Measurements from ENCODE around the gene ARHGAP26. TPM values are rescaled to one million over a fixed set of nuclear protein-coding genes. Genes with fewer than 3 reads are reported as not detected.
"Not testable (repeated sequence)": the region's sequence is repeated elsewhere in the genome, so short reads cannot be mapped to it uniquely, and the experiment has no call there.

Gene ARHGAP26
- total RNA-seq, 5 donors from 2014 or later (not counting 1 experiment from before 2014, with no cell fraction given): 22.8 to 49.3 (median 28.3) TPM

DNA sequence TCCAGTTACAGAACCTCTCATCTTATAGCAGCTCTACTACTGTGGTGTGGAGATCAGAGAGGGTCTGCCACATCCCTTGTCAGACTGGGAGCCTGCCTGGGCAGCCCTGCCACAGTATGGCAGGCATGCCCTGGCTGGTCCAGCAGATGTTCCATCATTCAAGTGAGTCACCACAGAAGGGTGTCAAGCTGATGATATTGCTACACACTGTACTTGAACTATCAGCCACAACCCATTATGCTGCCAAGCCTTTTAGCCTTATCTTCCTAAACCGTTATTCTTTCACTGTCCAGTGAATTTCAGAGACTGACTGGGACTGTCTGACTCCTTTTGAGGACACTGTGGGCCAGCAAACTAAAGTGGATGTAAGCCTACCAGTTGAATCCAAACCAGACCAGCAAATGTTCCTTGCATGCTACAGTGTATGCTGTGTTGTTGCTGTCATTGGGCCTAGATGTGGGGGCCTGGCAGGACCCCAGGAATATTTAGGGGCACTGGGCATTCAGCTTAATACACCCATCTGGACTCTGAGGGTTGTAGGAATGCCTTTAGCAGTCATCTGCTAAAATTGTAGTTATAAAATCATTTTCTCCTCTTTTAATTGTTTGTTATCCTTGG, 430.7 kb downstream of the ARHGAP26 start:
- peaks cover 0 to 4% of the 10 kb centered on the region in 2 experiments for H3K4me1 ChIP-seq (ENCODE audit: control insufficient read depth in 1 of 2, extremely low read depth in 1 of 2, insufficient read depth in 2 of 2, low read length in 2 of 2)
- POLR2A ChIA-PET: no interaction called here
- no peak overlapping the region for H3K4me3 Mint-ChIP-seq
- no peak overlapping the region for H3K27ac Mint-ChIP-seq
- peaks cover 0 to 15% (median 4%) of the 10 kb centered on the region in 3 donors for H3K4me1 Mint-ChIP-seq
- DNase-seq: no peak
- H3K27me3 ChIP-seq (replicated peaks in 1 of 2; ENCODE audit: control insufficient read depth in 2 of 2, extremely low read depth in 1 of 2, insufficient read depth in 2 of 2, low read length in 1 of 2): no peaks in the 10 kb centered on the region
- H3K27me3 Mint-ChIP-seq: no peaks in the 10 kb centered on the region
- CTCF ChIA-PET: no interaction called here
- no peaks in the 10 kb centered on the region for H3K36me3 ChIP-seq (ENCODE audit: control insufficient read depth in 2 of 2, extremely low read depth in 1 of 2, insufficient read depth in 1 of 2, low read length in 1 of 2)
- no peak overlapping the region for H3K27ac ChIP-seq (ENCODE audit: low read length)
- peaks cover 3 to 12% (median 10%) of the 10 kb centered on the region in 3 donors for H3K9me3 Mint-ChIP-seq
- peaks cover 29% of the 10 kb centered on the region for H3K36me3 Mint-ChIP-seq
- WGBS (ENCODE audit: insufficient coverage): no CpG with 5 or more reads among the region's 1 CpG
- no peaks in the 10 kb centered on the region for H3K9me3 ChIP-seq
- no peak overlapping the region for H3K4me3 ChIP-seq (ENCODE audit: control insufficient read depth in 1 of 2, extremely low read depth in 1 of 2, low read length in 1 of 2)
- ATAC-seq (replicated peaks in 1 of 4): no peak

DNA sequence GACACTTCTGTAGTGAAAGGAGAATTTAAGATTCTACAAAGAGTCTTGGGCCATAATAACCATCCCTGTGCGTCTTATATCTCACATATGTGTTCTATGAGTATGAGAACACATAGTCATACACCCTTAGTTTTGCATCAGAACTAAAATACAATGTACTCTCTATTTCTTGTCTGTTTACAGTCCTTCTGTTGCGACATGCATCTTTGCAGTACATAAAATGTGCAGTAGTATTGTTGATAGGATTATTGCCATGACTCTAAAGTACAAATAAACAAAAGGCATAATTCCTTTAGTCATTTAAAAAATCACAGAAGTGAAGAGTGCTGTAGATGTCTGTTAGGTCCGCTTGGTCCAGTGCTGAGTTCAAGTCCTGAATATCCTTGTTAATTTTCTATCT, 431.4 kb downstream of the ARHGAP26 start:
- peaks cover 3 to 12% (median 10%) of the 10 kb centered on the region in 3 donors for H3K9me3 Mint-ChIP-seq
- ChIA-PET POLR2A (interaction anchor here in 1 of 2 donors (0.6 kb wide), 1 partner anchor 210 kb away, joined by 6 read pairs; no protein-coding TSS in a partner anchor), CTCF (no interaction called here)
- H3K4me3 Mint-ChIP-seq: no peak overlapping the region
- H3K36me3 Mint-ChIP-seq: peaks cover 32% of the 10 kb centered on the region
- Histone ChIP-seq H3K27ac (ENCODE audit: low read length) (no peak overlapping the region), H3K36me3 (ENCODE audit: control insufficient read depth in 2 of 2, extremely low read depth in 1 of 2, insufficient read depth in 1 of 2, low read length in 1 of 2) (no peaks in the 10 kb centered on the region), H3K4me1 (ENCODE audit: control insufficient read depth in 1 of 2, extremely low read depth in 1 of 2, insufficient read depth in 2 of 2, low read length in 2 of 2) (peaks cover 0 to 4% of the 10 kb centered on the region in 2 experiments), H3K27me3 (replicated peaks in 1 of 2; ENCODE audit: control insufficient read depth in 2 of 2, extremely low read depth in 1 of 2, insufficient read depth in 2 of 2, low read length in 1 of 2) (no peaks in the 10 kb centered on the region), H3K4me3 (ENCODE audit: control insufficient read depth in 1 of 2, extremely low read depth in 1 of 2, low read length in 1 of 2) (no peak overlapping the region), H3K9me3 (no peaks in the 10 kb centered on the region)
- ATAC-seq (replicated peaks in 1 of 4) (no peak), DNase-seq (no peak)
- H3K27ac Mint-ChIP-seq: no peak overlapping the region
- peaks cover 0 to 22% (median 10%) of the 10 kb centered on the region in 3 donors for H3K4me1 Mint-ChIP-seq
- no peaks in the 10 kb centered on the region for H3K27me3 Mint-ChIP-seq
- WGBS (ENCODE audit: insufficient coverage): no CpG with 5 or more reads among the region's 3 CpGs

DNA sequence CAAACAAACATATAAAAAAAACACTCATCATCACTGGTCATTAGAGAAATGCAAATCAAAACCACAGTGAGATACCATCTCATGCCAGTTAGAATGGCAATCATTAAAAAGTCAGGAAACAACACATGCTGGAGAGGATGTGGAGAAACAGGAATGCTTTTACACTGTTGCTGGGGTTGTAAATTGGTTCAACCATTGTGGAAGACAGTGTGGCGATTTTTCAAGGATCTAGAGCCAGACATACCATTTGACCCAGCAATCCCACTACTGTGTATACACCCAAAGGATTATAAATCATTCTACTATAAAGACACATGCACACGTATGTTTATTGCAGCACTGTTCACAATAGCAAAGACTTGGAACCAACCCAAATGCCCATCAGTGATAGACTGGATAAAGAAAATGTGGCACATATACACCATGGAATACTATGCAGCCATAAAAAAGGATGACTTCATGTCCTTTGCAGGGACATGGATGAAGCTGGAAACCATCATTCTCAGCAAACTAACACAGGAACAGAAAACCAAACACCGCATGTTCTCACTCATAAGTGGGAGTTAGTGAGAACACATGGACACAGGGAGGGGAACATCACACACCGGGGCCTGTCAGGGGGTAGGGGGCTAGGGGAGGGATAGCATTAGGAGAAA, 433.3 kb downstream of the ARHGAP26 start:
- peaks cover 34% of the 10 kb centered on the region for H3K36me3 Mint-ChIP-seq
- POLR2A ChIA-PET; H3K9me3 ChIP-seq; H3K27me3 Mint-ChIP-seq; H3K27me3 ChIP-seq (replicated peaks in 1 of 2; ENCODE audit: control insufficient read depth in 2 of 2, extremely low read depth in 1 of 2, insufficient read depth in 2 of 2, low read length in 1 of 2); H3K27ac Mint-ChIP-seq; ATAC-seq (replicated peaks in 1 of 4); CTCF ChIA-PET; H3K9me3 Mint-ChIP-seq; H3K4me3 Mint-ChIP-seq; H3K27ac ChIP-seq (ENCODE audit: low read length); H3K4me3 ChIP-seq (ENCODE audit: control insufficient read depth in 1 of 2, extremely low read depth in 1 of 2, low read length in 1 of 2); H3K4me1 ChIP-seq (ENCODE audit: control insufficient read depth in 1 of 2, extremely low read depth in 1 of 2, insufficient read depth in 2 of 2, low read length in 2 of 2); H3K36me3 ChIP-seq (ENCODE audit: control insufficient read depth in 2 of 2, extremely low read depth in 1 of 2, insufficient read depth in 1 of 2, low read length in 1 of 2); DNase-seq: not testable (repeated sequence)
- peaks cover 0 to 22% (median 10%) of the 10 kb centered on the region in 3 donors for H3K4me1 Mint-ChIP-seq
- no CpG with 5 or more reads among the region's 4 CpGs for whole genome bisulfite sequencing (ENCODE audit: insufficient coverage)

DNA sequence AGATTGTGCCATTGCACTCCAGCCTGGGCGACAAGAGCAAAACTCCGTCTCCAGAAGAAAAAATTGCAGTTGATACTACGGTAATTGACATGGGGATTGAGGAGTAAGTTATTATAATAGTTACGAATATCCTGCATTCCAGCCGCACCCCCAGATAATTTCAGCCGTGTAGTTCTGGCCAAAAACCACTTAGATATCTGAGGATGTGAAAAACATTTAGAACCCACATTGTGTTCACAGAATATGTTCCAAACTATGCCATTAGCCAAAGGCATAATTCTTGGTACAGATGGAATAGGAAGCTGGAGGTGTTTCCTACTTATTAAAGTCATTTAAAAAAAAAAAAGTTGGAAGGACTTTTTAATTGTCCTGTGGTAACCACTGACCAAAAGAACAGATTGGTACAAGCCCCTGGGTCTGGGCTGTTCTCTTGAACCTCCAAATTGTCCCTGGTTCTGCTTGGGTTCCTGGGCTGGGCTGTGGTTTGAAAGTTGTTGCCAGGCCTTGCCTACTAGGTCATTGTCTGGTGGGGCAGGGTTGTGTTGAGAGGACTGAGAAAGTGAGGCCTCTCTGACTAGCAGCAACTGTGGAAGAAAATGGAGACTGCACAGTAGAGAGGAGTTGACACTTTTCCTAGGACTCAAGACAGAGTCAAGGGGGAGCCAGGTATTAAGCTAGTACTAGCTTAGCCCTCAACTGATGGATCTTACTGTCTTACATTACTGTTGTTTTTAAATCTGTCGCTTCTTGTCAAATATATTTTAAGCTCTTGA, 434.5 kb downstream of the ARHGAP26 start:
- no peak overlapping the region for H3K27ac ChIP-seq (ENCODE audit: low read length)
- peaks cover 0 to 4% of the 10 kb centered on the region in 2 experiments for H3K4me1 ChIP-seq (ENCODE audit: control insufficient read depth in 1 of 2, extremely low read depth in 1 of 2, insufficient read depth in 2 of 2, low read length in 2 of 2)
- Mint-ChIP-seq H3K27me3 (no peaks in the 10 kb centered on the region), H3K4me3 (no peak overlapping the region), H3K27ac (no peak overlapping the region), H3K36me3 (peaks cover 33% of the 10 kb centered on the region), H3K9me3 (peaks cover 0 to 3% (median 0%) of the 10 kb centered on the region in 3 donors), H3K4me1 (peaks cover 0 to 22% (median 10%) of the 10 kb centered on the region in 3 donors)
- ChIA-PET POLR2A (no interaction called here), CTCF (no interaction called here)
- H3K27me3 ChIP-seq (replicated peaks in 1 of 2; ENCODE audit: control insufficient read depth in 2 of 2, extremely low read depth in 1 of 2, insufficient read depth in 2 of 2, low read length in 1 of 2): no peaks in the 10 kb centered on the region
- no peaks in the 10 kb centered on the region for H3K9me3 ChIP-seq
- WGBS (ENCODE audit: insufficient coverage): no CpG with 5 or more reads among the region's 7 CpGs
- no peak for ATAC-seq (replicated peaks in 1 of 4)
- no peak for DNase-seq
- H3K36me3 ChIP-seq (ENCODE audit: control insufficient read depth in 2 of 2, extremely low read depth in 1 of 2, insufficient read depth in 1 of 2, low read length in 1 of 2): peaks cover 0 to 3% of the 10 kb centered on the region in 2 donors
- no peak overlapping the region for H3K4me3 ChIP-seq (ENCODE audit: control insufficient read depth in 1 of 2, extremely low read depth in 1 of 2, low read length in 1 of 2)

DNA sequence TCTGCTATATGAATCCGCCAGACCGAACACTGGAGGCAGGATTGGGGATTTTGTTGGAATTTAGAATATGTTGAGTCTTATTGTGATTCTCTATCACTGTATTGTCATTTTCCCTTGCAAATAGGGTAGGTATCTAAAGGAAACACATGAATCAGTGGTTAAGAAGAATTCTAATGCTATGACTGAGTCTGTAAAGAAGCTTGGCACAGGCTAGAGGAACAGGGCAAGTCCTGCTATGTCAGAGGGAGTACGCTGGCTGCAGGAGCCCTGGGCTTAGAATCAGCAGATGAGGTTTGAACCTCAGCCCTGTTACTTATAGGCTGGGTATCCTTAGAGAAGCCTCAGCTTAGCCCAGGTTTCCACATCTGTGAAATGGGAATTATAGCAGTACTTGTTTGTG, 435.2 kb downstream of the ARHGAP26 start:
- peaks cover 0 to 4% of the 10 kb centered on the region in 2 experiments for H3K4me1 ChIP-seq (ENCODE audit: control insufficient read depth in 1 of 2, extremely low read depth in 1 of 2, insufficient read depth in 2 of 2, low read length in 2 of 2)
- H3K9me3 Mint-ChIP-seq: peaks cover 0 to 3% (median 0%) of the 10 kb centered on the region in 3 donors
- H3K4me3 ChIP-seq (ENCODE audit: control insufficient read depth in 1 of 2, extremely low read depth in 1 of 2, low read length in 1 of 2): no peak overlapping the region
- no peak overlapping the region for H3K27ac ChIP-seq (ENCODE audit: low read length)
- POLR2A ChIA-PET: no interaction called here
- no peaks in the 10 kb centered on the region for H3K9me3 ChIP-seq
- ATAC-seq (replicated peaks in 1 of 4) (no peak), DNase-seq (no peak)
- no peaks in the 10 kb centered on the region for H3K27me3 ChIP-seq (replicated peaks in 1 of 2; ENCODE audit: control insufficient read depth in 2 of 2, extremely low read depth in 1 of 2, insufficient read depth in 2 of 2, low read length in 1 of 2)
- no peak overlapping the region for H3K4me3 Mint-ChIP-seq
- H3K4me1 Mint-ChIP-seq: peaks cover 0 to 22% (median 10%) of the 10 kb centered on the region in 3 donors
- WGBS (ENCODE audit: insufficient coverage): no CpG with 5 or more reads among the region's 3 CpGs
- H3K36me3 ChIP-seq (ENCODE audit: control insufficient read depth in 2 of 2, extremely low read depth in 1 of 2, insufficient read depth in 1 of 2, low read length in 1 of 2): peaks cover 0 to 3% of the 10 kb centered on the region in 2 donors
- H3K27ac Mint-ChIP-seq: no peak overlapping the region
- H3K36me3 Mint-ChIP-seq: peaks cover 36% of the 10 kb centered on the region
- H3K27me3 Mint-ChIP-seq: no peaks in the 10 kb centered on the region
- CTCF ChIA-PET: no interaction called here

DNA sequence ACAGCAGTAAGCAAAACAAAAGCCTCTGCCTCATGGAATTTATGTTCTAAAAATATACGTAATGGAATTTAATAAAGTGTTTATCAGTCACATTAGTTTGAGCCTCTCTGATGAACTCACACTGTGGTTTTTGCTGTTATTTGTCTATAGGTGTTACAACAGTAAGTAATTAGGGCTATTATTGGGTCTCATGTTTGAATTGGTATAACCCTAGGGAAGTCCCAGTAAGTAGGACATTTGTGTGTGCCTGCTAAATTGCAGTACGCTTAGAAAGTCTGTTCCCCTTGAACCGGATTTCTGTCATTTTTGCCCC, 435.7 kb downstream of the ARHGAP26 start:
- POLR2A ChIA-PET: no interaction called here
- H3K4me3 Mint-ChIP-seq: no peak overlapping the region
- peaks cover 39% of the 10 kb centered on the region for H3K36me3 Mint-ChIP-seq
- Histone ChIP-seq H3K4me1 (ENCODE audit: control insufficient read depth in 1 of 2, extremely low read depth in 1 of 2, insufficient read depth in 2 of 2, low read length in 2 of 2) (peaks cover 0 to 4% of the 10 kb centered on the region in 2 experiments), H3K27me3 (replicated peaks in 1 of 2; ENCODE audit: control insufficient read depth in 2 of 2, extremely low read depth in 1 of 2, insufficient read depth in 2 of 2, low read length in 1 of 2) (no peaks in the 10 kb centered on the region), H3K27ac (ENCODE audit: low read length) (no peak overlapping the region), H3K36me3 (ENCODE audit: control insufficient read depth in 2 of 2, extremely low read depth in 1 of 2, insufficient read depth in 1 of 2, low read length in 1 of 2) (peaks cover 0 to 3% of the 10 kb centered on the region in 2 donors), H3K4me3 (ENCODE audit: control insufficient read depth in 1 of 2, extremely low read depth in 1 of 2, low read length in 1 of 2) (no peak overlapping the region), H3K9me3 (no peaks in the 10 kb centered on the region)
- DNase-seq: peak in 1 of 35 experiments; percentile 26
- 72% methylated on average over 3 of the region's 3 CpGs for WGBS (ENCODE audit: insufficient coverage)
- CTCF ChIA-PET: no interaction called here
- no peak for ATAC-seq (replicated peaks in 1 of 4)
- no peaks in the 10 kb centered on the region for H3K27me3 Mint-ChIP-seq
- peak overlapping the region in 1 of 2 donors; percentile 39 for H3K27ac Mint-ChIP-seq
- H3K4me1 Mint-ChIP-seq: peaks cover 0 to 22% (median 10%) of the 10 kb centered on the region in 3 donors
- peaks cover 0 to 3% (median 0%) of the 10 kb centered on the region in 3 donors for H3K9me3 Mint-ChIP-seq
